ENCODE results near the gene PRPF18. TPM values are rescaled to one million over a fixed set of nuclear protein-coding genes. Genes with fewer than 3 reads are reported as not detected.
A peak's percentile ranks its signal among the peaks of the same experiment; 100 is the strongest.

PRPF18 gene
- total RNA-seq, 6 experiments from 2014 or later: 8.1 to 16.1 (median 11.5) TPM

DNA sequence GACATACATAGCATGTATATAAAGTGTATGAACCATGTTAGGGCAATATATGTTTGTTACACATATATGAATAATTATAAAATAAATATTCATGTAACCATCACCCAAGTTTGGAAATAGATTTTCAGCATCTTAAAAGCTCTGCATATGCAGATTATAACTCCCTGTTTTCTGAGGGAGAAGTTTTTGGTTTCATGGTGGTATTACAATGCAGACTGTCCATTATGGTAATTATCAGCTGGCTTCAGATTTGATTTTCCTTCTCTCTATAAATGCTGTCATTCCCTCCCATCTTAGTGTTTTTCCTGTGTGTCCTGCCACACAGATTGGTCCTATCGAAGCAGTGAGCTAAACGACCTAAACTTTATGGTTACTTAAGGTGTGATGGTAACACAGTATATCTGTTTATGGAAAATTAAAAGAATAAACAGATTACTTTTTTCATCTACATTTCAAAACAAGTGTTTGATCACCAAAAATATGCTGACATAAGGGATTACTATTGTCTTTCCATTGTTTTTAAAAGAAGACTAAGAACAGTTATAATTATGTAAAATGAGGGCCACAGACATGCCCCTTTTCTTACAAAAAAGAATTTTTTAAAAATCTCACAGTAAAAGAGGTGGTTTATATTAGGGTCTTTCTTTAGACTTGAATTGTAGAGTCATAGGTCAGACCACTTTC lies 17.7 kb downstream of the PRPF18 start:
- ATAC-seq: no peak
- TF ChIP-seq, protein P1, sequence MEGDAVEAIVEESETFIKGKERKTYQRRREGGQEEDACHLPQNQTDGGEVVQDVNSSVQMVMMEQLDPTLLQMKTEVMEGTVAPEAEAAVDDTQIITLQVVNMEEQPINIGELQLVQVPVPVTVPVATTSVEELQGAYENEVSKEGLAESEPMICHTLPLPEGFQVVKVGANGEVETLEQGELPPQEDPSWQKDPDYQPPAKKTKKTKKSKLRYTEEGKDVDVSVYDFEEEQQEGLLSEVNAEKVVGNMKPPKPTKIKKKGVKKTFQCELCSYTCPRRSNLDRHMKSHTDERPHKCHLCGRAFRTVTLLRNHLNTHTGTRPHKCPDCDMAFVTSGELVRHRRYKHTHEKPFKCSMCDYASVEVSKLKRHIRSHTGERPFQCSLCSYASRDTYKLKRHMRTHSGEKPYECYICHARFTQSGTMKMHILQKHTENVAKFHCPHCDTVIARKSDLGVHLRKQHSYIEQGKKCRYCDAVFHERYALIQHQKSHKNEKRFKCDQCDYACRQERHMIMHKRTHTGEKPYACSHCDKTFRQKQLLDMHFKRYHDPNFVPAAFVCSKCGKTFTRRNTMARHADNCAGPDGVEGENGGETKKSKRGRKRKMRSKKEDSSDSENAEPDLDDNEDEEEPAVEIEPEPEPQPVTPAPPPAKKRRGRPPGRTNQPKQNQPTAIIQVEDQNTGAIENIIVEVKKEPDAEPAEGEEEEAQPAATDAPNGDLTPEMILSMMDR (IDR thresholded peaks at IDR 0.05): no peak
- TF ChIP-seq POLR2A (IDR thresholded peaks at IDR 0.05): no peak
- Histone ChIP-seq H3K9me3 (no peaks in the 10 kb centered on the region), H3K36me3 (peaks cover 0 to 35% (median 3%) of the 10 kb centered on the region in 4 donors), H3K27me3 (no peaks in the 10 kb centered on the region), H3K4me1 (no peaks in the 10 kb centered on the region), H3K27ac (no peak overlapping the region), H3K4me3 (no peak overlapping the region)
- intact Hi-C loops (cut with DNase I): no loop called here
- WGBS (ENCODE audit: insufficient coverage, low coverage, low lambda C conversion rate, missing lambda C conversion rate): 62% methylated on average over 2 of the region's 2 CpGs
- no peak for DNase-seq

DNA sequence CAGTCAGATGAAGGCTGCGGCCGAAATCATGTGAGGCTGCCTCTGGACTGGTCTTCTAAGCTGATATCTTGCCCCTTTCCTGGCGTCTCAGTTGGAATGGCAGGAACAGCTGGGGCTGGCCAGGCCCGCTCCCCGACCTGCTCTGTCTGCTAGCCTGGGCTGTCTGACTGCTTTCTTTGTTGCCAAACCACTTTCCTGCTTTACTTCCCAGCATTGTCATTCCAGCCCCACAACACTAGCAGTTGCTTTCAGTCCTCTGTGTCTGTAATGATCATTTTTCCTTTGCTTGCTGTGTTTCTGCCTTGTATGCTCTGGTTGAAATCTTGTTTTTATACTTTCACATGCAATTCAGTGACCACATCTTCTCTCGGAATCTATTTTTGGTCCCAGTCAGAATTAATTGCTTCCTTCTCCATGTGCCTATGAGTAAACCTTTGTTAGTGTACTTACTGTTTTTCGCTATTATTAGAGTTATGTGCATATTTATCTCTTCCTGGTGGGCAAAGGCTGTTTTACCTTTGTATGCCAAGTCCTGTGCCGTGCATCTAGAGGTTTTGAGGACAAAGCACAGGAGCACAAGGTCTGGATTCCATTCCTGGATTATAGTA lies 21.6 kb downstream of the PRPF18 start:
- intact Hi-C loops (cut with DNase I): no loop called here
- Histone ChIP-seq H3K27ac (no peak overlapping the region), H3K27me3 (no peaks in the 10 kb centered on the region), H3K9me3 (no peaks in the 10 kb centered on the region), H3K36me3 (peaks cover 0 to 52% (median 7%) of the 10 kb centered on the region in 4 donors), H3K4me1 (no peaks in the 10 kb centered on the region), H3K4me3 (no peak overlapping the region)
- no peak for TF ChIP-seq POLR2A (IDR thresholded peaks at IDR 0.05)
- TF ChIP-seq, protein P1 (IDR thresholded peaks at IDR 0.05): no peak
- peak in 1 of 4 donors; percentile 28 for ATAC-seq
- 85% methylated on average over 5 of the region's 8 CpGs for WGBS (ENCODE audit: insufficient coverage, low coverage, low lambda C conversion rate, missing lambda C conversion rate)
- DNase-seq: no peak

GRCh38 chr10:13612654-13613373 lies 26.0 kb downstream of the PRPF18 start:
- Histone ChIP-seq H3K9me3 (no peaks in the 10 kb centered on the region), H3K4me1 (no peaks in the 10 kb centered on the region), H3K27me3 (no peaks in the 10 kb centered on the region), H3K4me3 (no peak overlapping the region), H3K36me3 (peaks cover 0 to 49% (median 11%) of the 10 kb centered on the region in 4 donors), H3K27ac (no peak overlapping the region)
- no peak for TF ChIP-seq POLR2A (IDR thresholded peaks at IDR 0.05)
- TF ChIP-seq, protein P1 (IDR thresholded peaks at IDR 0.05): no peak
- intact Hi-C loops (cut with DNase I): no loop called here
- no peak for ATAC-seq
- DNase-seq: no peak
- WGBS (ENCODE audit: insufficient coverage, low coverage, low lambda C conversion rate, missing lambda C conversion rate): 95% methylated on average over 3 of the region's 3 CpGs

GRCh38 chr10:13613519-13613918 lies 26.8 kb downstream of the PRPF18 start:
- Histone ChIP-seq H3K4me3 (no peak overlapping the region), H3K36me3 (peaks cover 0 to 54% (median 11%) of the 10 kb centered on the region in 4 donors), H3K9me3 (no peaks in the 10 kb centered on the region), H3K4me1 (no peaks in the 10 kb centered on the region), H3K27me3 (no peaks in the 10 kb centered on the region), H3K27ac (no peak overlapping the region)
- WGBS (ENCODE audit: insufficient coverage, low coverage, low lambda C conversion rate, missing lambda C conversion rate): 39% methylated on average over 5 of the region's 5 CpGs
- DNase-seq: no peak
- ATAC-seq: peak in 2 of 4 donors; percentile 30 to 57
- TF ChIP-seq, protein P1 (IDR thresholded peaks at IDR 0.05): peak; percentile 23 to 39 (median 31)
- no peak for TF ChIP-seq POLR2A (IDR thresholded peaks at IDR 0.05)
- intact Hi-C loops (cut with DNase I): no loop called here
